Activated T-helper 1 cell treated with anti-CD3 and anti-CD28 coated beads, Interleukin-12 subunit alpha, Interleukin-12 subunit beta, Interleukin-2, Interleukin-4 antibody, amounts not matched to agents 30 ng/mL and 10 ng/mL and 1 ng/mL, durations not matched to agents 14 hours and 24 hours and 36 hours (primary cell): ENCODE data around the gene RAB6A. TPM values are rescaled to one million over a fixed set of nuclear protein-coding genes. Genes with fewer than 3 reads are reported as not detected.
"Not testable (repeated sequence)": the region's sequence is repeated elsewhere in the genome, so short reads cannot be mapped to it uniquely, and the experiment has no call there.

Experiments
- DNase-seq: peaks from one replicate; pipeline ENCODE4 v3.0.0; 2021; ENCODE audit warnings: low spot score
- H3K27ac Mint-ChIP-seq: one replicate; pipeline ENCODE4 v1.8.0; 2021; ENCODE audit warnings: mild to moderate bottlenecking, mixed read lengths
- H3K27me3 Mint-ChIP-seq: one replicate; pipeline ENCODE4 v1.8.0; 2022; ENCODE audit warnings: mild to moderate bottlenecking, moderate library complexity, mixed read lengths; ENCODE audit not compliant: insufficient read depth
- H3K36me3 Mint-ChIP-seq: one replicate; pipeline ENCODE4 v1.8.0; 2021; ENCODE audit warnings: low read depth, mixed read lengths
- H3K4me1 Mint-ChIP-seq: one replicate; pipeline ENCODE4 v1.8.0; 2021; ENCODE audit warnings: low read depth, mixed read lengths
- H3K4me3 Mint-ChIP-seq: one replicate; pipeline ENCODE4 v1.8.0; 2021; ENCODE audit warnings: mild to moderate bottlenecking, moderate library complexity, mixed read lengths
- H3K9me3 Mint-ChIP-seq: one replicate; pipeline ENCODE4 v1.8.0; 2021; ENCODE audit warnings: mixed read lengths
- intact Hi-C: fragments of 100-400 bp; cut with micrococcal nuclease; formaldehyde crosslinking; loops from one replicate; pipeline ENCODE4 v1.15.1; 2024
- total RNA-seq: library from RNA; stranded (reverse); gene quantifications from 2 replicates; pipeline ENCODE4 v1.2.3, GENCODE V29; 2022

RAB6A gene
- total RNA-seq, 1 donor from 2014 or later = 88.0 TPM

- Mint-ChIP-seq H3K27me3 (no peaks in the 10 kb centered on the region), H3K9me3 (no peaks in the 10 kb centered on the region), H3K27ac (no peak overlapping the region), H3K36me3 (peaks cover 7% of the 10 kb centered on the region), H3K4me3 (no peak overlapping the region), H3K4me1 (peaks cover 15% of the 10 kb centered on the region)
- no peak for DNase-seq
- intact Hi-C loops = no loop called here
Measured at GRCh38 chr11:73734993-73735392, 25.9 kb downstream of the RAB6A start.

- intact Hi-C loops, H3K27me3 Mint-ChIP-seq, H3K9me3 Mint-ChIP-seq, H3K27ac Mint-ChIP-seq, H3K4me3 Mint-ChIP-seq, DNase-seq: not testable (repeated sequence)
- H3K36me3 Mint-ChIP-seq = peaks cover 15% of the 10 kb centered on the region
- peaks cover 23% of the 10 kb centered on the region for H3K4me1 Mint-ChIP-seq
Measured at GRCh38 chr11:73734011-73734410, 26.9 kb downstream of the RAB6A start.

GRCh38 chr11:73732936-73733335 is 27.9 kb downstream of the RAB6A start:
- H3K27me3 Mint-ChIP-seq, DNase-seq, H3K4me3 Mint-ChIP-seq, intact Hi-C loops, H3K9me3 Mint-ChIP-seq: not testable (repeated sequence)
- Mint-ChIP-seq H3K36me3 (peaks cover 20% of the 10 kb centered on the region), H3K4me1 (peaks cover 26% of the 10 kb centered on the region), H3K27ac (peak overlapping the region; percentile 61)

GRCh38 chr11:73729594-73730206 is 31.2 kb downstream of the RAB6A start:
- Mint-ChIP-seq H3K27ac (peak overlapping the region; percentile 65), H3K36me3 (peaks cover 25% of the 10 kb centered on the region), H3K9me3 (peaks cover 3% of the 10 kb centered on the region), H3K4me1 (peaks cover 39% of the 10 kb centered on the region), H3K27me3 (no peaks in the 10 kb centered on the region), H3K4me3 (no peak overlapping the region)
- intact Hi-C loops = no loop called here
- no peak for DNase-seq

GRCh38 chr11:73728000-73728399 is 32.9 kb downstream of the RAB6A start:
- Mint-ChIP-seq H3K27ac (peak overlapping the region; percentile 49), H3K4me3 (no peak overlapping the region), H3K36me3 (peaks cover 28% of the 10 kb centered on the region), H3K27me3 (no peaks in the 10 kb centered on the region), H3K9me3 (peaks cover 3% of the 10 kb centered on the region), H3K4me1 (peaks cover 34% of the 10 kb centered on the region)
- DNase-seq = no peak
- intact Hi-C loops = no loop called here

- Mint-ChIP-seq H3K4me1 (peaks cover 34% of the 10 kb centered on the region), H3K4me3 (no peak overlapping the region)
- intact Hi-C loops = no loop called here
Measured at GRCh38 chr11:73726825-73727224, 34.0 kb downstream of the RAB6A start.

GRCh38 chr11:73717136-73717535 is 43.7 kb downstream of the RAB6A start:
- Mint-ChIP-seq H3K36me3 (peaks cover 28% of the 10 kb centered on the region), H3K27me3 (no peaks in the 10 kb centered on the region), H3K4me3 (no peak overlapping the region), H3K4me1 (peaks cover 12% of the 10 kb centered on the region), H3K27ac (no peak overlapping the region), H3K9me3 (no peaks in the 10 kb centered on the region)
- no peak for DNase-seq
- intact Hi-C loops = no loop called here

More at GRCh38 chr11:73726825-73727224, 34.0 kb downstream of the RAB6A start:
- H3K9me3 Mint-ChIP-seq = peaks cover 3% of the 10 kb centered on the region
- no peak overlapping the region for H3K27ac Mint-ChIP-seq
- no peaks in the 10 kb centered on the region for H3K27me3 Mint-ChIP-seq
- no peak for DNase-seq
- H3K36me3 Mint-ChIP-seq = peaks cover 32% of the 10 kb centered on the region

- H3K27me3 Mint-ChIP-seq = no peaks in the 10 kb centered on the region
- intact Hi-C loops = no loop called here
- peaks cover 22% of the 10 kb centered on the region for H3K36me3 Mint-ChIP-seq
Measured at GRCh38 chr11:73716153-73717056, 44.5 kb downstream of the RAB6A start.

GRCh38 chr11:73715541-73715940 is 45.3 kb downstream of the RAB6A start:
- Mint-ChIP-seq H3K27ac (no peak overlapping the region), H3K27me3 (no peaks in the 10 kb centered on the region), H3K36me3 (peaks cover 14% of the 10 kb centered on the region), H3K9me3 (no peaks in the 10 kb centered on the region), H3K4me3 (no peak overlapping the region), H3K4me1 (peaks cover 12% of the 10 kb centered on the region)
- no peak for DNase-seq
- intact Hi-C loops = no loop called here

More at GRCh38 chr11:73716153-73717056, 44.5 kb downstream of the RAB6A start:
- Mint-ChIP-seq H3K4me3 (no peak overlapping the region), H3K27ac (peak overlapping the region; percentile 79), H3K4me1 (peaks cover 12% of the 10 kb centered on the region), H3K9me3 (no peaks in the 10 kb centered on the region)
- no peak for DNase-seq

GRCh38 chr11:73710964-73711363 is 49.9 kb downstream of the RAB6A start:
- Mint-ChIP-seq H3K9me3 (no peaks in the 10 kb centered on the region), H3K4me3 (no peak overlapping the region), H3K27ac (no peak overlapping the region), H3K27me3 (no peaks in the 10 kb centered on the region), H3K4me1 (peaks cover 2% of the 10 kb centered on the region), H3K36me3 (peaks cover 9% of the 10 kb centered on the region)
- intact Hi-C loops = no loop called here
- DNase-seq = no peak

GRCh38 chr11:73705053-73705452 is 55.8 kb downstream of the RAB6A start:
- intact Hi-C loops = no loop called here
- Mint-ChIP-seq H3K27ac (no peak overlapping the region), H3K27me3 (no peaks in the 10 kb centered on the region), H3K36me3 (peaks cover 20% of the 10 kb centered on the region), H3K4me3 (no peak overlapping the region), H3K9me3 (no peaks in the 10 kb centered on the region), H3K4me1 (no peaks in the 10 kb centered on the region)
- DNase-seq = no peak

- Mint-ChIP-seq H3K36me3 (peaks cover 6% of the 10 kb centered on the region), H3K4me1 (peaks cover 3% of the 10 kb centered on the region), H3K4me3 (no peak overlapping the region), H3K9me3 (no peaks in the 10 kb centered on the region), H3K27ac (no peak overlapping the region), H3K27me3 (no peaks in the 10 kb centered on the region)
- no peak for DNase-seq
- intact Hi-C loops = no loop called here
Measured at GRCh38 chr11:73693899-73694525, 66.9 kb downstream of the RAB6A start.

- Mint-ChIP-seq H3K27me3 (no peaks in the 10 kb centered on the region), H3K4me1 (no peaks in the 10 kb centered on the region), H3K4me3 (no peak overlapping the region), H3K27ac (no peak overlapping the region), H3K9me3 (no peaks in the 10 kb centered on the region), H3K36me3 (peaks cover 19% of the 10 kb centered on the region)
- intact Hi-C loops = no loop called here
- no peak for DNase-seq
Measured at GRCh38 chr11:73680687-73681086, 80.2 kb downstream of the RAB6A start.
